Vagina (tissue), 2 donors: ENCODE measurements around the gene CYSRT1. TPM values are rescaled to one million over a fixed set of nuclear protein-coding genes. Genes with fewer than 3 reads are reported as not detected.

Experiments
- DNase-seq, 2 donors: peaks; one replicate each; pipeline ENCODE4 v3.0.0-alpha.2; 2017; ENCODE audit errors: extremely low spot score in 2 of 2
- H3K27ac ChIP-seq: fragments of 200-600 bp; sonication (generic); one replicate; pipeline ENCODE4 v1.5.1; 2019
- H3K27me3 ChIP-seq: fragments of 200-600 bp; sonication (generic); one replicate; pipeline ENCODE4 v1.5.1; 2019
- H3K36me3 ChIP-seq, 2 donors: fragments of 200-600 bp; sonication (generic); one replicate each; pipeline ENCODE4 v1.5.1; 2017 to 2019
- H3K4me1 ChIP-seq: fragments of 200-600 bp; sonication (generic); one replicate; pipeline ENCODE4 v1.5.1; 2019
- H3K4me3 ChIP-seq, 2 donors: fragments of 200-600 bp; sonication (generic); 1 replicate in 1 of 2; 2 replicates in 1 of 2; pipeline ENCODE4 v1.5.1; 2016 to 2019
- H3K9me3 ChIP-seq: fragments of 200-600 bp; sonication (generic); one replicate; pipeline ENCODE4 v1.5.1; 2019
- POLR2A ChIP-seq, 2 donors: fragments of 450-650 bp; IDR thresholded peaks; one replicate each; pipeline ENCODE4 v1.6.1; 2017; ENCODE audit warnings: antibody characterized with exemption in 2 of 2, mild to moderate bottlenecking in 2 of 2, moderate library complexity in 2 of 2
- POLR2AphosphoS5 ChIP-seq, 2 donors: sonication (generic); formaldehyde crosslinking; IDR thresholded peaks; one replicate each; pipeline ENCODE4 v1.9.0; 2017; ENCODE audit warnings: antibody characterized with exemption in 2 of 2, mild to moderate bottlenecking in 2 of 2, low read depth in 1 of 2; ENCODE audit not compliant: insufficient read depth in 1 of 2
- intact Hi-C: fragments of 100-400 bp; cut with DNase I; formaldehyde crosslinking; loops from one replicate; pipeline ENCODE4 v1.15.1; 2023
- total RNA-seq: library from RNA; depleted of rRNA; stranded (reverse); fragments of >200 nt; gene quantifications from one replicate; pipeline ENCODE4 v1.2.3, GENCODE V29; 2016
- TF ChIP-seq, protein P1 (sequence below), 3 experiments: fragments of 450-650 bp in 2 of 3; fragments of 200-600 bp in 1 of 3; sonication (generic) in 1 of 3; IDR thresholded peaks; one replicate each; pipeline ENCODE4 v1.5.1; 2017 to 2019; ENCODE audit warnings: antibody characterized with exemption in 3 of 3, mild to moderate bottlenecking in 2 of 3, moderate library complexity in 2 of 3

Gene CYSRT1
- total RNA-seq, 1 donor from 2014 or later = 24.3 TPM

DNA sequence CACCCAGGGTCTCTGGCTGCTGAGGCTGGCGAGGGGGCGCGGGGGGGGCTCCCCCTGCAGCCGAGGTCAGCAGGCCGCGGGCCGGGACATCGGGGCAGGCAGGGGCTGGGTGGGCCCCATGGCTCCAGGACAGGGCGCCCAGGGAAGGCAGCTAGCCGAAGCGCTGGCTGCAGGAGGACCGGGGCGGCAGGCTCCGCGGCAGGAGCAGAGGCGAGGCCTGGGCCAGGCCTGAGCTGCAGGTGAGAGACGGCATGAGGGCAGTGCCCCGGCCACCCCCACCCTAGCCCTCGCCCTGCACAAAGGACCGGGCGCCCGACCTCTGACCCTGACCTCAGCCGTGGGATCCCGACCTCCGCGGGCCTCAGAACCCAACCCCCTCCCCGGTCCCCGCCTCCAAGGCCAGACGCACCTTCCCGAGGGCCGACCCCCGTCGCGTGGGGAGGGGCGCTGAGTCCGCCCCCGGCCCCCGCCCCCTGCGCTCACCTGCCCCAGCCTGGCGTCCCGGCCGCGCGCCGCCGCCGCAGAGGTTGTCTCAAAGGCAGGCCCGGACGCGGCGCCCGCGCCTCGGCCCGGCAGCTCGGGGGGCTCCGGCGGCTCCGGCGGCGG, 3.4 kb upstream of the CYSRT1 start:
- Histone ChIP-seq H3K9me3 (no peaks in the 10 kb centered on the region), H3K27me3 (no peaks in the 10 kb centered on the region), H3K36me3 (no peaks in the 10 kb centered on the region), H3K4me3 (peak overlapping the region; percentile 36 to 61), H3K4me1 (peaks cover 43% of the 10 kb centered on the region), H3K27ac (no peak overlapping the region)
- TF ChIP-seq, protein P1, sequence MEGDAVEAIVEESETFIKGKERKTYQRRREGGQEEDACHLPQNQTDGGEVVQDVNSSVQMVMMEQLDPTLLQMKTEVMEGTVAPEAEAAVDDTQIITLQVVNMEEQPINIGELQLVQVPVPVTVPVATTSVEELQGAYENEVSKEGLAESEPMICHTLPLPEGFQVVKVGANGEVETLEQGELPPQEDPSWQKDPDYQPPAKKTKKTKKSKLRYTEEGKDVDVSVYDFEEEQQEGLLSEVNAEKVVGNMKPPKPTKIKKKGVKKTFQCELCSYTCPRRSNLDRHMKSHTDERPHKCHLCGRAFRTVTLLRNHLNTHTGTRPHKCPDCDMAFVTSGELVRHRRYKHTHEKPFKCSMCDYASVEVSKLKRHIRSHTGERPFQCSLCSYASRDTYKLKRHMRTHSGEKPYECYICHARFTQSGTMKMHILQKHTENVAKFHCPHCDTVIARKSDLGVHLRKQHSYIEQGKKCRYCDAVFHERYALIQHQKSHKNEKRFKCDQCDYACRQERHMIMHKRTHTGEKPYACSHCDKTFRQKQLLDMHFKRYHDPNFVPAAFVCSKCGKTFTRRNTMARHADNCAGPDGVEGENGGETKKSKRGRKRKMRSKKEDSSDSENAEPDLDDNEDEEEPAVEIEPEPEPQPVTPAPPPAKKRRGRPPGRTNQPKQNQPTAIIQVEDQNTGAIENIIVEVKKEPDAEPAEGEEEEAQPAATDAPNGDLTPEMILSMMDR (IDR thresholded peaks at IDR 0.05) = no peak
- TF ChIP-seq POLR2AphosphoS5 (IDR thresholded peaks at IDR 0.05; ENCODE audit: insufficient read depth in 1 of 2, low read depth in 1 of 2) (no peak), POLR2A (IDR thresholded peaks at IDR 0.05) (no peak)
- DNase-seq = no peak
- intact Hi-C loops = no loop called here

GRCh38 chr9:137222190-137223077, 2.5 kb upstream of the CYSRT1 start, which contains the start of gene RNF208:
TSS of gene RNF208 (minus strand) at chr9:137222240. CDS start at chr9:137221212, 1,028 bp downstream.
- peak within 1 kb of the TSS; percentile 77 for H3K27ac ChIP-seq
- H3K4me1 ChIP-seq = peaks cover 50% of the 10 kb centered on the region
- intact Hi-C loops = no loop called here

GRCh38 chr9:137223078-137223970, 1.6 kb upstream of the CYSRT1 start:
- peak overlapping the region; percentile 65 to 86 for H3K4me3 ChIP-seq
- H3K4me1 ChIP-seq = peaks cover 44% of the 10 kb centered on the region
- TF ChIP-seq POLR2AphosphoS5 (IDR thresholded peaks at IDR 0.05; ENCODE audit: insufficient read depth in 1 of 2, low read depth in 1 of 2) = peak; percentile 78 to 99
- no peak for TF ChIP-seq POLR2A (IDR thresholded peaks at IDR 0.05)
- TF ChIP-seq, protein P1 (IDR thresholded peaks at IDR 0.05) = no peak
- H3K27ac ChIP-seq = peak overlapping the region; percentile 77
- H3K27me3 ChIP-seq = no peaks in the 10 kb centered on the region
- peak; percentile 99 for DNase-seq
- no peaks in the 10 kb centered on the region for H3K9me3 ChIP-seq
- H3K36me3 ChIP-seq = no peaks in the 10 kb centered on the region
- intact Hi-C loops = no loop called here

More at GRCh38 chr9:137222190-137223077, 2.5 kb upstream of the CYSRT1 start, which contains the start of gene RNF208:
- DNase-seq = no peak
- Histone ChIP-seq H3K9me3 (no peaks in the 10 kb centered on the region), H3K4me3 (peak within 1 kb of the TSS; percentile 65 to 86), H3K36me3 (no peaks in the 10 kb centered on the region), H3K27me3 (no peaks in the 10 kb centered on the region)
- TF ChIP-seq POLR2A (IDR thresholded peaks at IDR 0.05) = no peak
- TF ChIP-seq, protein P1 (IDR thresholded peaks at IDR 0.05) = no peak

- intact Hi-C loops = loop anchor here (5.0 kb wide), 2 partner anchors 34 to 131 kb away; no protein-coding TSS in a partner anchor
- Histone ChIP-seq H3K36me3 (no peaks in the 10 kb centered on the region), H3K27ac (no peak overlapping the region), H3K9me3 (no peaks in the 10 kb centered on the region), H3K4me3 (peak overlapping the region in 1 of 2 donors; percentile 26), H3K4me1 (peaks cover 38% of the 10 kb centered on the region), H3K27me3 (no peaks in the 10 kb centered on the region)
- DNase-seq = no peak
- TF ChIP-seq, protein P1 (IDR thresholded peaks at IDR 0.05) = no peak
- TF ChIP-seq POLR2A (IDR thresholded peaks at IDR 0.05) (no peak), POLR2AphosphoS5 (IDR thresholded peaks at IDR 0.05; ENCODE audit: insufficient read depth in 1 of 2, low read depth in 1 of 2) (no peak)
Measured at GRCh38 chr9:137225699-137226331, 841 bp downstream of the CYSRT1 start.
